Chondrocyte (in vitro differentiated cells): ENCODE measurements around the gene ZNF582. TPM values are rescaled to one million over a fixed set of nuclear protein-coding genes. Genes with fewer than 3 reads are reported as not detected.
"Not testable (repeated sequence)": the region's sequence is repeated elsewhere in the genome, so short reads cannot be mapped to it uniquely, and the experiment has no call there.

Experiments used
- DNase-seq: peaks from one replicate; pipeline ENCODE4 v3.0.0; 2021; ENCODE audit warnings: mixed read lengths, low spot score
- H3K27ac Mint-ChIP-seq: one replicate; pipeline ENCODE4 v1.8.0; 2021; ENCODE audit warnings: mild to moderate bottlenecking, moderate library complexity, mixed read lengths; ENCODE audit not compliant: unreplicated experiment
- H3K27me3 Mint-ChIP-seq: 2 replicates; pipeline ENCODE4 v1.8.0; 2021; ENCODE audit warnings: low read depth, mixed read lengths
- H3K36me3 Mint-ChIP-seq: 2 replicates; pipeline ENCODE4 v1.8.0; 2021; ENCODE audit warnings: low read depth, mixed read lengths
- H3K4me1 Mint-ChIP-seq: 2 replicates; pipeline ENCODE4 v1.8.0; 2021; ENCODE audit warnings: low read depth, mild to moderate bottlenecking, mixed read lengths
- H3K4me3 Mint-ChIP-seq: one replicate; pipeline ENCODE4 v1.8.0; 2021; ENCODE audit warnings: mild to moderate bottlenecking, moderate library complexity, mixed read lengths; ENCODE audit not compliant: unreplicated experiment
- H3K9me3 Mint-ChIP-seq: 2 replicates; pipeline ENCODE4 v1.8.0; 2021; ENCODE audit warnings: low read depth, mixed read lengths
- total RNA-seq: library from RNA; stranded (reverse); gene quantifications from 3 replicates; pipeline ENCODE4 v1.2.1, GENCODE V29; 2021
- TF ChIP-seq, protein P1 (sequence below): fragments of 200-600 bp; sonication (generic); IDR thresholded peaks from 2 replicates; pipeline ENCODE4 v1.5.0; 2021; ENCODE audit warnings: antibody characterized with exemption, mild to moderate bottlenecking, moderate library complexity

ZNF582 gene
- total RNA-seq, 1 donor from 2014 or later, result 2.3 TPM

DNA sequence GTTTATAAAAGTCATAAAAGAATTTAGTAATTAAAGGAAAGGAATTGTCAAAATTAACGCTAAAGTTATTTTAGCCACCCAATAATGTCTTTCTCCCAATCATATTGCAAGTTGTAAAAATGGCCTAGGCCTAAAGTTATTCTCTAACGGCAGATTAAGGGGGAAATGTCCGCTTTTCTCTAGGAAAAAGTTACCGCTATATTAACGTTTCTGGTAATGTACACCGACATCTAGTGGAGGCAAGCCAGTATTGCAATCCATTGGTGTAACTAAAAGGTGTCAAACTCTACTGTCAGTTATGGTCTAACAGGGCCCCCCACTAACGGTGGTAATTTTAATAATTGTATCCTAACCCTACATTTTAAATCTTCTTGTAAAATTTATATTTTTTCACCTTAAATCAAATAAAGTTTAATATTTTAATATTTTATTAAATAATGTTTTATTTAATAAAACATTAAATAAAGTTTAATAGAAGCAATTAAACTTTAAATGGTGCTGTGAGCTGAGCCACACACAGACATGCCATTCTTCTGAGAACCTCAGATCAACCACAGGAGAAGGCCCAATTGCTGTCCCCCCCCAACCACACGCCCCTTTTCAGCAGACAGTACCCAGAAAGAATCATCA, 42.8 kb downstream of the ZNF582 start:
- no peaks in the 10 kb centered on the region for H3K27me3 Mint-ChIP-seq
- TF ChIP-seq, protein P1, sequence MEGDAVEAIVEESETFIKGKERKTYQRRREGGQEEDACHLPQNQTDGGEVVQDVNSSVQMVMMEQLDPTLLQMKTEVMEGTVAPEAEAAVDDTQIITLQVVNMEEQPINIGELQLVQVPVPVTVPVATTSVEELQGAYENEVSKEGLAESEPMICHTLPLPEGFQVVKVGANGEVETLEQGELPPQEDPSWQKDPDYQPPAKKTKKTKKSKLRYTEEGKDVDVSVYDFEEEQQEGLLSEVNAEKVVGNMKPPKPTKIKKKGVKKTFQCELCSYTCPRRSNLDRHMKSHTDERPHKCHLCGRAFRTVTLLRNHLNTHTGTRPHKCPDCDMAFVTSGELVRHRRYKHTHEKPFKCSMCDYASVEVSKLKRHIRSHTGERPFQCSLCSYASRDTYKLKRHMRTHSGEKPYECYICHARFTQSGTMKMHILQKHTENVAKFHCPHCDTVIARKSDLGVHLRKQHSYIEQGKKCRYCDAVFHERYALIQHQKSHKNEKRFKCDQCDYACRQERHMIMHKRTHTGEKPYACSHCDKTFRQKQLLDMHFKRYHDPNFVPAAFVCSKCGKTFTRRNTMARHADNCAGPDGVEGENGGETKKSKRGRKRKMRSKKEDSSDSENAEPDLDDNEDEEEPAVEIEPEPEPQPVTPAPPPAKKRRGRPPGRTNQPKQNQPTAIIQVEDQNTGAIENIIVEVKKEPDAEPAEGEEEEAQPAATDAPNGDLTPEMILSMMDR, result peak; percentile 85
- no peak overlapping the region for H3K4me3 Mint-ChIP-seq
- H3K9me3 Mint-ChIP-seq, result peaks cover 33% of the 10 kb centered on the region
- no peaks in the 10 kb centered on the region for H3K4me1 Mint-ChIP-seq
- H3K36me3 Mint-ChIP-seq, result peaks cover 2% of the 10 kb centered on the region
- H3K27ac Mint-ChIP-seq, result no peak overlapping the region
- DNase-seq, result no peak

DNA sequence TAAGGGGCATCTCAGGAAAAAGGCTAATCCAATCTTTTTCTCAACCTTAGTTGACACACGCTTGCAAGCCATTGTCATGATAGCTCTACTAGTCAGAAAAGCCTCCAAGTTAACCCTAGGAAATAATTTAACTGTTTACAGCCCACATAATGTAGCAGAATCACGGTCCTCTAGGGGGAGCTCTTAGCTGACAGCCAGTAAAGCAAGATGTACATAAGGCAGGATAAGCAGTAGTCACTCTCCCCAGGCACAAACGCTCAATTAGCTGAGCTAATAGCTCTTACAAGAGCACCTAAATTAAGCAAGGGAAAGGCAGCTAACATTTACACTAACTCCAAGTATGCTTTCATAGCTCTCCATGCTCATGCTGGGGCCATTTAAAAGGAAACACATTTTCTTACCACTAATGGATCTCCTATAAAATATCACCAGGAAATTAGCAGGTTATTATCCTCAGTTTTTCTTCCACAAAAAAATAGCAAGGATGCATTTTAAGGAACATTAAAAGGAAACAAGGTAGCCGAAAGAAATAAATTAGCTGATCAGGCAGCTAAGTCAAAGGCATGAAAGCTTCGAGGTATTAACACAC, 45.0 kb downstream of the ZNF582 start:
- DNase-seq, result no peak
- no peaks in the 10 kb centered on the region for H3K27me3 Mint-ChIP-seq
- peaks cover 28% of the 10 kb centered on the region for H3K9me3 Mint-ChIP-seq
- H3K4me1 Mint-ChIP-seq, result no peaks in the 10 kb centered on the region
- H3K4me3 Mint-ChIP-seq, result no peak overlapping the region
- TF ChIP-seq, protein P1, result peak; percentile 45
- no peak overlapping the region for H3K27ac Mint-ChIP-seq
- H3K36me3 Mint-ChIP-seq, result peaks cover 2% of the 10 kb centered on the region

DNA sequence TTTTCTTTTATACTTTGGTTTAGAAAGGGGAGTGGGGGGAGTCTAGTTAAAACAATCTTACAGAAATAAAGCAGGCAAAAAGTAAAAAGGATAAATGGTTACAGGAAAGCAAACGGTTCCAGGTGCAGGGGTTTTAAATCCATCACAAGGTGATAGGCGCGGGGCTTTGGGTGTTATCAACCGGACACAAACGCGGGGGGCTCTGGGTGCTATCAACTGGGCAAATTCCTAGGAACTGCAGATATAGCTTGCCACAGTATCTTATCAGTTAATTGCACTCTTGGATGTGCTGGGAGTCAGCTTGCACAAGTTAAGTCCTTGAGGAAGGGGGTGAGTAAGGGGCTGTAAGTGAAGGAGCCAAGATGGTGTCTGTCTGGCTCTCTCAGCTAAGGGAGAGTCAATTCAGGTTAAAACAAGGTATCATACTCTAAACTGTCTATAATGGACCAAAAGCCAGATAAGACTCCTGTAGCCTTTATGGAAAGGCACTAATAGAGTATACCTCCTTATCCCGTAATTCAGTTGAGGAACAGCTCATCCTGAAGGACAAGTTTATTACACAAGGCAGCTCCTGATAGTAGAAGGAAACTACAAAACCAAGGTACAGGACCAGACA, 46.1 kb downstream of the ZNF582 start:
- Mint-ChIP-seq H3K9me3 (peaks cover 32% of the 10 kb centered on the region), H3K4me3 (no peak overlapping the region), H3K27ac (no peak overlapping the region), H3K4me1 (no peaks in the 10 kb centered on the region), H3K36me3 (peaks cover 2% of the 10 kb centered on the region), H3K27me3 (no peaks in the 10 kb centered on the region)
- DNase-seq, result no peak
- TF ChIP-seq, protein P1, result no peak

DNA sequence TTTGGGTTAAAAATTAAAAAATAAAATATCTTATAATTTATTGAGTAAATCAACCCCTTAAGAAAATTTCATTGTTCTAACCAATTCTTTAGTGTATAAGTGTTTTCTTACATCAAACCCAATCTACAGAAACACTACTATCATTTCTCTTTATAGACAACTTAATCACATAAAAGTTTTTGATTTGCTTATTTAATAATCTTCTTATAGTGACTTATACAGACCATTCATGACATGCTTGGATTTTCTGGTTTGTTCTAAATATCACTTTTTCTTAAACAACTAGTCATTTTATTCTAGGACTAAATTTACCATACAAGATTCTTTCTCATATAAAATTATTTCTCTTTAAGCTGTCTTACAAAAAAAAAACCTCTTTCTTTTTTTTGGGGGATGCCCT, 51.4 kb downstream of the ZNF582 start:
- TF ChIP-seq, protein P1, result no peak
- Mint-ChIP-seq H3K4me3 (no peak overlapping the region), H3K36me3 (peaks cover 5% of the 10 kb centered on the region), H3K27ac (no peak overlapping the region), H3K27me3 (no peaks in the 10 kb centered on the region), H3K4me1 (no peaks in the 10 kb centered on the region), H3K9me3 (peaks cover 46% of the 10 kb centered on the region)
- no peak for DNase-seq

DNA sequence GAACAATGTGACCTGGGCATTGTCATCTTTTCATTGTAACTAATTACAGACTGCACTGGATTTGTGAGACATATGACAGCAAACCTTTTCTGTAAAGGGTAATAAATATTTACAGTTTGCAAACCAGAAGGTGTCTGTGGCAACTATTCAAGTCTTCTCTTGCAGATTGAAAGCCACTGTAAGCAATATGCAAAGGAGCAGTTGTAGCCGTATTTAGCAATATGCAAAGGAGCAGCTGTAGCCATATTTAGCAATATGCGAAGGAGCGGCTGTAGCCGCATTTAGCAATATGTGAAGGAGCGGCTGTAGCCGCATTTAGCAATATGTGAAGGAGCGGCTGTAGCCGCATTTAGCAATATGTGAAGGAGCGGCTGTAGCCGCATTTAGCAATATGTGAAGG, 54.3 kb downstream of the ZNF582 start:
- not testable (repeated sequence) for H3K4me1 Mint-ChIP-seq, H3K27ac Mint-ChIP-seq, DNase-seq, H3K36me3 Mint-ChIP-seq, H3K27me3 Mint-ChIP-seq, H3K4me3 Mint-ChIP-seq
- peaks cover 44% of the 10 kb centered on the region for H3K9me3 Mint-ChIP-seq

DNA sequence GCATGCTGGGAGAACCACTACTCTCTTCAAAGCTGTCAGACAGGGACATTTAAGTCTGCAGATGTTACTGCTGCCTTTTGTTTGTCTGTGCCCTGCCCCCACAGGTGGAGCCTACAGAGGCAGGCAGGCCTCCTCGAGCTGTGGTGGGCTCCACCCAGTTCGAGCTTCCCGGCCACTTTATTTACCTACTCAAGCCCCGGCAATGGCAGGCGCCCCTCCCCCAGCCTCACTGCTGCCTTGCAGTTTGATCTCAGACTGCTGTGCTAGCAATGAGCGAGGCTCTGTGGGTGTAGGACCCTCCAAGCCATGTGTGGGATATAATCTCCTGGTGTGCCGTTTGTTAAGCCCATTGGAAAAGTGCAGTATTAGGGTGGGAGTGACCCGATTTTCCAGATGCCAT, 56.3 kb downstream of the ZNF582 start:
- not testable (repeated sequence) for H3K36me3 Mint-ChIP-seq, H3K4me3 Mint-ChIP-seq, H3K4me1 Mint-ChIP-seq, H3K27me3 Mint-ChIP-seq, DNase-seq, H3K27ac Mint-ChIP-seq
- peaks cover 40% of the 10 kb centered on the region for H3K9me3 Mint-ChIP-seq

DNA sequence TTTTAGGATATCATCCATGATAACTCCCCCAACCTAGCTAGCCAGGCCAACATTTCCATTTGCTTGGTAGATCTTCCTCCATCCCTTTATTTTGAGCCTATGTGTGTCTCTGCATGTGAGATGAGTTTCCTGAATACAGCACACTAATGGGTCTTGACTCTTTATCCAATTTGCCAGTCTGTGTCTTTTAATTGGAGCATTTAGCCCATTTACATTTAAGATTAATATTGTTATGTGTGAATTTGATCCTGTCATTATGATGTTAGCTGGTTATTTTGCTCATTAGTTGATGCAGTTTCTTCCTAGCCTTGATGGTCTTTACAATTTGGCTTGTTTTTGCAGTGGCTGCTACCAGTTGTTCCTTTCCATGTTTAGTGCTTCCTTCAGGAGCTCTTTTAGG, 58.0 kb downstream of the ZNF582 start:
- peaks cover 40% of the 10 kb centered on the region for H3K9me3 Mint-ChIP-seq
- not testable (repeated sequence) for H3K4me3 Mint-ChIP-seq, H3K4me1 Mint-ChIP-seq, H3K27ac Mint-ChIP-seq, H3K36me3 Mint-ChIP-seq, DNase-seq, H3K27me3 Mint-ChIP-seq
